GM12878 (cell line): ENCODE measurements around the gene CREB3L4. TPM values are rescaled to one million over a fixed set of nuclear protein-coding genes. Genes with fewer than 3 reads are reported as not detected.
A peak's percentile ranks its signal among the peaks of the same experiment; 100 is the strongest.

ENCODE experiments used
- ASH2L ChIP-seq: fragments of 300-600, 200-600 bp; sonication (generic); IDR thresholded peaks from 2 replicates; pipeline ENCODE4 v1.6.1; 2017; ENCODE audit warnings: low read depth, mild to moderate bottlenecking, borderline replicate concordance
- ATF2 ChIP-seq: IDR thresholded peaks from 2 replicates; pipeline ENCODE4 v1.6.1; 2012; ENCODE audit warnings: low read length, inconsistent platforms
- BRCA1 ChIP-seq: IDR thresholded peaks from 2 replicates; pipeline ENCODE4 v1.6.1; 2011; ENCODE audit warnings: low read depth, low read length, improper control_type of control experiment
- CEBPB ChIP-seq, 2 experiments: fragments of 150-350 bp in 1 of 2; IDR thresholded peaks; 2 replicates each; pipeline ENCODE4 v1.6.1; 2012 to 2014; ENCODE audit warnings: low read depth in 2 of 2, low read length in 2 of 2, borderline replicate concordance in 1 of 2, inconsistent platforms in 1 of 2
- CHD2 ChIP-seq: IDR thresholded peaks from 2 replicates; pipeline ENCODE4 v1.6.1; 2011; ENCODE audit warnings: low read depth, low read length, improper control_type of control experiment, borderline replicate concordance
- DPF2 ChIP-seq: fragments of 450-650 bp; IDR thresholded peaks from 2 replicates; pipeline ENCODE4 v1.6.1; 2017; ENCODE audit warnings: mild to moderate bottlenecking
- EED ChIP-seq: sonication (generic); IDR thresholded peaks from 2 replicates; pipeline ENCODE4 v1.6.1; 2016; ENCODE audit warnings: antibody characterized with exemption, low read depth
- EP300 ChIP-seq, 2 experiments: fragments of 150-350 bp in 1 of 2; IDR thresholded peaks; 2 replicates each; pipeline ENCODE4 v1.6.1; 2011 to 2012; ENCODE audit warnings: low read depth in 2 of 2, low read length in 2 of 2, borderline replicate concordance in 1 of 2, improper control_type of control experiment in 1 of 2, inconsistent platforms in 1 of 2; ENCODE audit not compliant: control insufficient read depth in 1 of 2
- ETV6 ChIP-seq, 2 experiments: fragments of 450-650 bp in 1 of 2; IDR thresholded peaks in 1 of 2; conservative IDR thresholded peaks in 1 of 2; 2 replicates each; pipeline ENCODE4 v1.6.1; 2014; ENCODE audit warnings: antibody characterized with exemption in 1 of 2, borderline replicate concordance in 1 of 2, low read depth in 1 of 2, mild to moderate bottlenecking in 1 of 2, moderate library complexity in 1 of 2
- GATAD2B ChIP-seq: fragments of 450-650 bp; conservative IDR thresholded peaks from 2 replicates; pipeline ENCODE4 v1.6.1; 2017; ENCODE audit warnings: low read depth, mild to moderate bottlenecking, moderate library complexity
- IRF4 ChIP-seq: IDR thresholded peaks from 2 replicates; pipeline ENCODE4 v1.6.1; 2011; ENCODE audit warnings: low read depth, low read length
- POLR2AphosphoS2 ChIP-seq: IDR thresholded peaks from 2 replicates; pipeline ENCODE4 v1.6.1; 2011; ENCODE audit warnings: low read depth, mild to moderate bottlenecking, low read length, improper control_type of control experiment, moderate library complexity
- RCOR1 ChIP-seq: conservative IDR thresholded peaks from 2 replicates; pipeline ENCODE4 v1.6.1; 2012; ENCODE audit warnings: low read depth, low read length, improper control_type of control experiment
- SIX5 ChIP-seq: IDR thresholded peaks from 2 replicates; pipeline ENCODE4 v1.6.1; 2011; ENCODE audit warnings: mild to moderate bottlenecking, low read depth, low read length, moderate library complexity; ENCODE audit not compliant: severe bottlenecking
- STAT1 ChIP-seq: fragments of 450-650 bp; conservative IDR thresholded peaks from 2 replicates; pipeline ENCODE4 v1.6.1; 2014; ENCODE audit warnings: antibody characterized with exemption, mild to moderate bottlenecking
- TARDBP ChIP-seq: IDR thresholded peaks from 2 replicates; pipeline ENCODE4 v1.6.1; 2016; ENCODE audit warnings: borderline replicate concordance
- YBX1 ChIP-seq: fragments of 450-650 bp; IDR thresholded peaks from 2 replicates; pipeline ENCODE4 v1.6.1; 2016; ENCODE audit warnings: antibody characterized with exemption
- ZBTB11 ChIP-seq: fragments of 450-650 bp; formaldehyde crosslinking; IDR thresholded peaks from 2 replicates; pipeline ENCODE4 v1.5.0; 2022; ENCODE audit warnings: mild to moderate bottlenecking, missing genetic modification characterization
- polyA plus RNA-seq, 11 experiments: library from polyadenylated mRNA; depleted of rRNA in 4 of 11; unstranded in 6 of 11; stranded (reverse) in 5 of 11; fragments of >200 nt; fragmentation: Nextera tagmentation in 4 of 11; fragmentation: Illumina TruSeq in 1 of 11; extraction: Ambion mirVana in 4 of 11; extraction: Trizol in 1 of 11; gene quantifications; 1 replicate in 1 of 11; 2 replicates in 10 of 11; pipeline versions ENCODE4 v1.2.1 to v1.2.3, GENCODE V29; 2011 to 2016; ENCODE audit warnings: inconsistent platforms in 2 of 11, missing spikeins in 2 of 11, low read depth in 1 of 11
- total RNA-seq, 4 experiments: library from RNA; depleted of rRNA in 3 of 4; stranded (reverse); fragments of >200 nt in 3 of 4; fragmentation: Illumina TruSeq in 1 of 4; extraction: Trizol in 1 of 4; gene quantifications; 2 replicates each; pipeline versions ENCODE4 v1.2.1 to v1.2.3, GENCODE V29; 2013 to 2021
- TF ChIP-seq, protein P1 (sequence below): IDR thresholded peaks from 2 replicates; pipeline ENCODE4 v1.6.1; 2012; ENCODE audit warnings: low read depth, low read length, improper control_type of control experiment
- TF ChIP-seq, protein P2 (sequence below): IDR thresholded peaks from 2 replicates; pipeline ENCODE4 v1.6.1; 2011; ENCODE audit warnings: borderline replicate concordance, low read depth, mild to moderate bottlenecking, moderate library complexity, low read length; ENCODE audit not compliant: insufficient read depth, poor library complexity, severe bottlenecking

The CREB3L4 gene
- total and polyA plus RNA-seq, 10 of the 15 experiments (the other 5 are each of a cell fraction or from before 2014, with no cell fraction given): 9.7 to 14.0 (median 12.1) TPM

DNA sequence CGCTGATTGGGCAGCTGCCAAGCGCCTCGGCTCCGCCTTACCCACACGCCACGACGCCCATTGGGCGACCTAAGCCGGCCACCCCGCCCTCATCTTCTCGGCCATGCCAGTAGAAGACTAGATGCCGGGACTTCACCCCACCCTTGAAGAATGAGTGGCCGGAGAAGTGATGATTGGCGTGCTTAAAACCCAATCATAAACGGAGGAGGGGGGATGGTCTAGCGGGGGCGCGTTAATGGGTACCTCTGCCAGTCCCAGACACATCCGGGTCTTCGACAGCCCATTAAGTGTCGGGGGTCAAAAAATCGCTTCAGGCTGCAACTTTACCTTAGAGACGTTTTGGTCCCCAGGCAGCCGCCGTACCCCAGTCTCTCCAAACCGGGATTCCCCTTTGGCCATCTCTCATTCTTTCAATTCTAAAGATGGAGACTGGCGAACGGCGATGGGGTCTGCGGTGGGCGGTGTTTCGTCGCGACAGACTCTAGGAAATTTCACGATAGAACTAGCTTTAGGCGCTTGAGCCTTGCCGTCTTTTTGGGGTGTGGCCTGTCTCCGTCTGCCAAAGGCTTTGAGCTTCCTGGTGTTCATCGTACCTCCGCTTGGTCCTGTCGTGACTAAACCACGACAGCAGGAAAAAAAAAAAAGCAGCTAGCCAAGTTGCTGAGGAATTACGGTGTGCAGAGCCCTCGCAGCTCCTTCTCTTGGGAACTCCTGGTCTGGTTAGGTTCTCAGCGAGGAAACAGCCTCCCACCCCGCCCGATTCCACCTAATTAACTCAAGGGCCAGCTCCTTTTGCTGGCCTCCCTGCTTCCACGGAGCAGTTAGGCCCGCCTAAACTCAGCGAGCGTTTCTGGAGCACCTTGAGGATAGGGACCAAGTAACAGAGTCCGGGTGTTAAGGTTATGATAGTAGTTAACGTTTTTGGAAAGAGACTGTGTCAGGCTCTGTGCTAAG lies 44.5 kb upstream of the CREB3L4 start, which contains the start of gene GATAD2B (continued):
- TF ChIP-seq ZBTB11 (CRISPR knock-in tag) (no peak), RCOR1 (no peak; the same call in 1 of the 2 replicates), CHD2 (peak; percentile 96), SIX5 (peak; percentile 19), ASH2L (no peak), BRCA1 (no peak), IRF4 (no peak; the same call in 1 of the 2 replicates), TARDBP (no peak), ETV6 (conservative IDR thresholded peaks at IDR 0.05 in 1 of 2, IDR thresholded peaks at IDR 0.05 in 1 of 2; ENCODE audit: borderline replicate concordance in 1 of 2, low read depth in 1 of 2) (peak in 1 of 2 experiments; percentile 65; a peak in 1 of 4 replicates), YBX1 (no peak), CEBPB (IDR thresholded peaks at IDR 0.05; ENCODE audit: borderline replicate concordance in 1 of 2, low read depth in 2 of 2, low read length in 2 of 2) (no peak), POLR2AphosphoS2 (no peak), GATAD2B (peak; percentile 82; the same call in 1 of the 2 replicates), STAT1 (peak; percentile 74; the same call in 1 of the 2 replicates), ATF2 (no peak), EP300 (IDR thresholded peaks at IDR 0.05; ENCODE audit: borderline replicate concordance in 1 of 2, control insufficient read depth in 1 of 2, low read depth in 2 of 2, low read length in 2 of 2) (peak in 1 of 2 experiments; percentile 31; a peak in 1 of 4 replicates), EED (no peak), DPF2 (peak; percentile 99)
- TF ChIP-seq, protein P1, sequence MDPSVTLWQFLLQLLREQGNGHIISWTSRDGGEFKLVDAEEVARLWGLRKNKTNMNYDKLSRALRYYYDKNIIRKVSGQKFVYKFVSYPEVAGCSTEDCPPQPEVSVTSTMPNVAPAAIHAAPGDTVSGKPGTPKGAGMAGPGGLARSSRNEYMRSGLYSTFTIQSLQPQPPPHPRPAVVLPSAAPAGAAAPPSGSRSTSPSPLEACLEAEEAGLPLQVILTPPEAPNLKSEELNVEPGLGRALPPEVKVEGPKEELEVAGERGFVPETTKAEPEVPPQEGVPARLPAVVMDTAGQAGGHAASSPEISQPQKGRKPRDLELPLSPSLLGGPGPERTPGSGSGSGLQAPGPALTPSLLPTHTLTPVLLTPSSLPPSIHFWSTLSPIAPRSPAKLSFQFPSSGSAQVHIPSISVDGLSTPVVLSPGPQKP: no peak
- TF ChIP-seq, protein P2, sequence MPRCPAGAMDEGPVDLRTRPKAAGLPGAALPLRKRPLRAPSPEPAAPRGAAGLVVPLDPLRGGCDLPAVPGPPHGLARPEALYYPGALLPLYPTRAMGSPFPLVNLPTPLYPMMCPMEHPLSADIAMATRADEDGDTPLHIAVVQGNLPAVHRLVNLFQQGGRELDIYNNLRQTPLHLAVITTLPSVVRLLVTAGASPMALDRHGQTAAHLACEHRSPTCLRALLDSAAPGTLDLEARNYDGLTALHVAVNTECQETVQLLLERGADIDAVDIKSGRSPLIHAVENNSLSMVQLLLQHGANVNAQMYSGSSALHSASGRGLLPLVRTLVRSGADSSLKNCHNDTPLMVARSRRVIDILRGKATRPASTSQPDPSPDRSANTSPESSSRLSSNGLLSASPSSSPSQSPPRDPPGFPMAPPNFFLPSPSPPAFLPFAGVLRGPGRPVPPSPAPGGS: no peak
